KMS-11 (cell line): ENCODE data around the gene TTC28.

Experiments
- H2AFZ ChIP-seq: fragments of 200-600 bp; sonication (generic); 2 replicates; pipeline ENCODE4 v1.6.1; 2016; ENCODE audit warnings: antibody characterized with exemption, mixed run types, low read depth
- H3K27ac ChIP-seq: fragments of 200-600 bp; sonication (generic); 2 replicates; pipeline ENCODE4 v1.6.1; 2016; ENCODE audit warnings: mild to moderate bottlenecking, mixed run types
- H3K27me3 ChIP-seq: fragments of 200-600 bp; sonication (generic); 2 replicates; pipeline ENCODE4 v1.6.1; 2017; ENCODE audit warnings: mild to moderate bottlenecking, low read depth, mixed run types, moderate library complexity; ENCODE audit not compliant: insufficient read depth
- H3K36me3 ChIP-seq: fragments of 200-600 bp; sonication (generic); 2 replicates; pipeline ENCODE4 v1.6.1; 2017; ENCODE audit warnings: mild to moderate bottlenecking, mixed run types; ENCODE audit not compliant: insufficient read depth
- H3K4me1 ChIP-seq: fragments of 200-600 bp; sonication (generic); 2 replicates; pipeline ENCODE4 v1.6.1; 2016; ENCODE audit warnings: mild to moderate bottlenecking, low read depth, mixed run types; ENCODE audit not compliant: poor library complexity, severe bottlenecking
- H3K4me2 ChIP-seq: fragments of 200-600 bp; sonication (generic); 2 replicates; pipeline ENCODE4 v1.7.0; 2016; ENCODE audit warnings: mild to moderate bottlenecking, mixed run types
- H3K4me3 ChIP-seq: fragments of 200-600 bp; sonication (generic); IDR thresholded peaks from 2 replicates; pipeline ENCODE4 v1.6.1; 2017; ENCODE audit warnings: low read depth, low read length, mixed read lengths; ENCODE audit not compliant: insufficient read depth
- H3K79me2 ChIP-seq: fragments of 200-600 bp; sonication (generic); 2 replicates; pipeline ENCODE4 v1.6.1; 2016; ENCODE audit warnings: low read depth, mixed run types; ENCODE audit not compliant: insufficient read depth
- H3K9ac ChIP-seq: fragments of 200-600 bp; sonication (generic); 2 replicates; pipeline ENCODE4 v1.6.1; 2016; ENCODE audit warnings: mild to moderate bottlenecking, mixed run types
- H4K20me1 ChIP-seq: fragments of 200-600 bp; sonication (generic); 2 replicates; pipeline ENCODE4 v1.6.1; 2016; ENCODE audit warnings: mild to moderate bottlenecking, mixed run types; ENCODE audit not compliant: insufficient read depth
- CTCF ChIP-seq: fragments of 200-600 bp; sonication (generic); conservative IDR thresholded peaks from 2 replicates; pipeline ENCODE4 v1.6.1; 2017; ENCODE audit warnings: low read depth, mild to moderate bottlenecking, antibody characterized with exemption, low read length, moderate library complexity, mixed read lengths

TTC28 gene

GRCh38 chr22:28426346-28427132, 253.1 kb downstream of the TTC28 start:
- no peaks in the 10 kb centered on the region for H3K4me1 ChIP-seq
- no peaks in the 10 kb centered on the region for H3K36me3 ChIP-seq
- no peak overlapping the region for H3K9ac ChIP-seq
- H3K4me2 ChIP-seq = no peak overlapping the region
- no peak overlapping the region for H3K4me3 ChIP-seq
- H3K27ac ChIP-seq = no peak overlapping the region
- TF ChIP-seq CTCF = no peak
- H4K20me1 ChIP-seq = no peaks in the 10 kb centered on the region
- H2AFZ ChIP-seq = no peak overlapping the region
- H3K27me3 ChIP-seq = no peaks in the 10 kb centered on the region
- no peaks in the 10 kb centered on the region for H3K79me2 ChIP-seq

GRCh38 chr22:28425211-28425610, 254.4 kb downstream of the TTC28 start:
- no peaks in the 10 kb centered on the region for H3K27me3 ChIP-seq
- no peak overlapping the region for H2AFZ ChIP-seq
- H3K4me2 ChIP-seq = no peak overlapping the region
- H4K20me1 ChIP-seq = no peaks in the 10 kb centered on the region
- H3K79me2 ChIP-seq = no peaks in the 10 kb centered on the region
- no peaks in the 10 kb centered on the region for H3K4me1 ChIP-seq
- no peak overlapping the region for H3K27ac ChIP-seq
- H3K36me3 ChIP-seq = no peaks in the 10 kb centered on the region
- H3K4me3 ChIP-seq = no peak overlapping the region
- no peak overlapping the region for H3K9ac ChIP-seq
- no peak for TF ChIP-seq CTCF

- Histone ChIP-seq H4K20me1 (no peaks in the 10 kb centered on the region), H3K4me1 (no peaks in the 10 kb centered on the region), H3K36me3 (no peaks in the 10 kb centered on the region), H3K27me3 (no peaks in the 10 kb centered on the region), H3K79me2 (no peaks in the 10 kb centered on the region), H3K9ac (no peak overlapping the region), H3K4me2 (no peak overlapping the region), H2AFZ (no peak overlapping the region), H3K27ac (no peak overlapping the region), H3K4me3 (no peak overlapping the region)
- no peak for TF ChIP-seq CTCF
These were observed 255.1 kb downstream of the TTC28 start for GRCh38 chr22:28424427-28425080.

- Histone ChIP-seq H3K79me2 (no peaks in the 10 kb centered on the region), H3K4me3 (no peak overlapping the region), H3K4me2 (no peak overlapping the region), H3K36me3 (no peaks in the 10 kb centered on the region), H3K4me1 (no peaks in the 10 kb centered on the region), H3K9ac (no peak overlapping the region), H3K27ac (no peak overlapping the region), H3K27me3 (no peaks in the 10 kb centered on the region), H2AFZ (no peak overlapping the region), H4K20me1 (no peaks in the 10 kb centered on the region)
- no peak for TF ChIP-seq CTCF
These were observed 259.7 kb downstream of the TTC28 start for GRCh38 chr22:28419919-28420318.
